NCI-H748 treated with DMSO at 0.1 percent for 48 hours (cell line): ENCODE data around the gene NKPD1.

Experiments
- DNase-seq: peaks from one replicate; lab custom pipeline; 2025; lab: John Stamatoyannopoulos, UW

Gene NKPD1

DNA sequence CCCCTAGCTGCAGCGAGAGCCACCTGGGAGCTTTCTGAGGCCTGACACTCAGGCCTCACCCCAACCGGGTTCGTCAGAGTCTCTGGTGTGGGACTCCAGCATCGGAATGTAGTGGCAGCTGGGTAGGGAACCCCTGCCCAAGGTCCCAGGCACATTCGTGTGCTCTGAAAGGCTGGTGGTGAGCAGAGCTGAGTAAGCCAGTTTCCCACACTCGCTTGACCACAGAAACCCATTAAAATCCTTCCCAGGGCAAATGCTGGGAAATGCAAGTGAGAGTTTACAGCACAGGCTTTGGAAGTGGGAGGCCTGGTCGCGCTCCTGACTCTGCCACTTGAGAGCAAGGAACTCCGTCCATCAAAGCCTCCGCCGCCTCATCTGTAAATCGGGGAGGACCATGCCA lies 13.0 kb upstream of the NKPD1 start:
- no peak for DNase-seq

DNA sequence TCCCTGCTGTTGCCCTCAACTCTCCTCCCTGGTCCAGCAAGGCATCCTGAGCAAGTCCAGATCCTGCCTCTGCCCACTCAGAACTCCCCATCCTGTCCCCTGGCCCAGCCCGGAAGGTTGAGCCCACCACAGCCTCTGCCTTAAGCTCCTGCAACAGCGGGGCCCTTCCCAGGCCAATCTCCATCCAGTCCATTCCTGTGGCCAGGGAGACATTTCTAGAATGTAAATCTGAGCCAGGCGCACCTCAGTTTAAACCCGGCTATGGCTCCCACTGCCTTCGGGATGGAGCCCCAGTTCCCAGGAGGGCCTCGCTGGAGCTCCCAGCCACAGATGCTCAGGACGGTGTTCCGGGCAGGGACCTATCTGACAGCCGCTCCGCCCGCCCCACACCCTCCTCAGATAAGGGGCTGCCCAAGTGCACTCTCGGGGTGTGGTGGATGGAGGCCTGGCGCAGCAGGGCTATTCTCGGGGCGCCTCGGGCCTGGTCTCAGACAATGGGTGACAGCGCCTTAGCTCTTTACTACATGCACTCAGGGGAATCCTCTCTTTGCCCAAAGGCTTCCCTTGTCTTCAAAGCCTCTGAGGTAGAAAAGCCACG lies 11.9 kb upstream of the NKPD1 start:
- no peak for DNase-seq

DNA sequence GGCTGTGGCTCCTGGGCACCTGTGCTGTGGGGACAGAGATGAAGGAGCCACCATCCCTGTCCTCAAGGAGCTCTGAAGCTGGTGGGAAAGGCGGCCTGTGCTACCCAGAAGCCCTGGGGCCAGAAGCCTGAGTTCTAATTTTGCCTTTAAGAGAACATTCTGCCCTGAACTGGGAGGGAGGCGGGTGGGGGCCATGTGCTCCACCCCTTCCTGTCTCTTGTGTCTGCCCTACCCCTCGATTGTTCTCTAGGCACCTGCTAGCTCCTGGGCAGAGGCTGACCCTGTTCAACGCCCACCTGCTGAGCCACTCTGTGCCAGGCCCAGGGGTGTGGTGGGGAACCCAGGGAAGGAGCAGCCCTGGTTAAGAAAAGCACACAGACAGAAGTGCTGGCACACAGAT lies 11.4 kb upstream of the NKPD1 start:
- DNase-seq = no peak

DNA sequence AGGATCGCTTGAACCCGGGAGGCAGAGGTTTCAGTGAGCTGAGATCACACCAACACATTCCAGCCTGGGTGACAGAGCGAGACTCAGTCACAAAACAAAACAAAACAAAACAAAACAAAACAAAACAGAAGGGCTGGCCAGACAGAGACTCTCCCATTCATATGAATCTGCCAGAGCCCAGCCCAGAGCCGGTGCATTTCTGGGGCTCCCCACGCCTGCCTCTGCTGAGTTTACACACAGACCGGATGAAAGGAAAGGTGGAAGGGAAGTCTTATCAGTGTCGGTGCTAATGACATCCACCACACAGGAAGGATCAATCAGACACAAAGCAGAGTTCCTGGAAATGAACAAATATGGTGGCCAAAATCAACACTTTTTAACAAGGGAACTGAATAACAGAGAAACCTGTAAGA lies 10.4 kb upstream of the NKPD1 start:
- DNase-seq = no peak

- DNase-seq = no peak
Measured at GRCh38 chr19:45170146-45171106, 9.6 kb upstream of the NKPD1 start.

DNA sequence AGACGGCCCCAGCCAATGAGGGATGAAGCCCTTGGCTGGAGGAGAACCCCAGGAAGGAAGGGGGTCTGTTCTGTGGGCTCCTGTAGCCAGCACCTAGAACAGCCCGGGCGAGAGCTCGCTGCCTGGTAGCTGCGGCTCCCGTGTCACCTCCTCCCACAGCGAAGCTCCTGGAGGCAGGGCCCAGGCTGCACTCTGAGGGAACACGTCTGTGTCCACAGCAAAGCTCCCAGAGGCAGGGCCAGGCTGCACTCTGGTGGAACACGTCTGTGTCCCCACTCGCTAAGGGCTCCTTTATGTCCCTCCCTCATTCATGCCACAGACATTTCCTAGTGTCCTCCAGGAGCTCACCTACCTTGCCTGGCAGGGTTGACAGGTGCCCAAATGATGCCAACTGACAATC lies 8.8 kb upstream of the NKPD1 start:
- DNase-seq = no peak

- DNase-seq = no peak
Measured at GRCh38 chr19:45168767-45169351, 8.1 kb upstream of the NKPD1 start.

- no peak for DNase-seq
Measured at GRCh38 chr19:45166723-45167252, 6.0 kb upstream of the NKPD1 start.

DNA sequence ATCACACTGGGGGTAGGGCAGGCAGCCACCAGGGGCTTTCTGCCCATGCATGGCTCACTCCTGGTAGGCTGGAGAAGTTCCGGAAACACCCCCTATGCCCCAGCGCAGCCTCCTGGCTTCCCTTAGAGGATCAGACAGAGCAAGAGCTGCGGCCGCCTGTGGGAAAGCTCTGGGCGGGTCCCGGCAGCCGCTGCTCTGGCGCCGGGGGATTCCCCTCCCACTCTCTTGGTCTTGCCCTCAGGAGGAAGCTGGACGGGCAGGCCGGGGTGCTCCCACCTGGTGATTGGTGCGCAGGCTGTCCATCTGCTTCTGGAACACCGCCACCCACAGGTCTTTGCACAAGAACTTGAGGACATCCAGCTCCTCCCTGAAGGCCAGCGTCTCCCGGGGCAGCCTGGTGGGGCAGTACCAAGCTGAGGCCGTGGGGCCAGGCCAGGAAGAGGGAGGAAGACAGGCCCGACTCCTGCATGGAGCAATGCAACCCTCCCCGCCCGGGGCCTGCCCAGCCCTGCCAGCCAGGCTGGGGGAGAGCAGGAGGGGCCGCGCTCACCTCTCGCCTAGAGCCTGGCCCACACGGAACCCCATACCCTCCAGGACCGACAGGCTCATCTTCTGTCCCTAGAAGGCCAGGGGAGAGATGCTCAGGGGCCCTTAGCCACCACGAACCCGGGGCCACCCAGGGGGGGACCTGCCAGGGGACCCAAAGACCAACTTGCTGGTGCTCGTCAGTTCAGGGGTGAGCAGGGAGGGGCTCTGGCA lies 4.0 kb upstream of the NKPD1 start:
- no peak for DNase-seq

DNA sequence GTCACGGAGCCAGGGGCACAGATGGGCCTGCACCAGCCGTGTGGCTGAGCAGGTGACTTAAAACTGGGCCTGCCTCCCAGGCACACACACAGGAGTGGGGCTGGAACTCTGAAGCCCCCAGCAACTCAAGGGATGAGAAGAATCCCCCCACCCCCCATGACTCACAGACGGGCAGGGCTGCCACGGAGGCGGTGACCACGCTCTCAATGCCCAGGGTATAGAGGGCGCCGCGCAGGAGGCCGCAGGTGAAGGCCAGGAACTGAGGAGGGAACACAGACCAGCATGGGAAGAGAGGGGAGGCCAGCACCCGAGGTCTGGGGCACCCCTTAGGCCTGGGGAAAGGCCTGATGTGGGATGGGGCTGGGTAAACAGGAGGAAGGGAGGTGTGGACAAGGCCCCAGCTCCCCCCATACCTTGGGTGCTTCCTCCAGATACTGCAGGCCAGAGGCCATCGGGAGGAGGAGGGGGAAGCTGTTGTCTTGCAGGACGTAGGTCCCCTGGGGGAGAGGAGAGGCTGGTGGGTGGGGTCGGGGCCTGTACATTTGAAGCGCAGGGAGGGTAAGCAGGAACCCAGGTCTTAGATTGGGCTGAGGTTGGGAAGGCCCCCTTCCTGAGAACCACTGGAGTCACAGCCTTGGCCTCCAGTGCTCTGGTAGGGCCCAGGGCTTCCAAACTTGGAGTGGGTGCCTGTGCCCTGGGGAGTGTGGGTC lies 3.1 kb upstream of the NKPD1 start:
- no peak for DNase-seq

GRCh38 chr19:45163156-45163555 lies 2.4 kb upstream of the NKPD1 start:
- no peak for DNase-seq

DNA sequence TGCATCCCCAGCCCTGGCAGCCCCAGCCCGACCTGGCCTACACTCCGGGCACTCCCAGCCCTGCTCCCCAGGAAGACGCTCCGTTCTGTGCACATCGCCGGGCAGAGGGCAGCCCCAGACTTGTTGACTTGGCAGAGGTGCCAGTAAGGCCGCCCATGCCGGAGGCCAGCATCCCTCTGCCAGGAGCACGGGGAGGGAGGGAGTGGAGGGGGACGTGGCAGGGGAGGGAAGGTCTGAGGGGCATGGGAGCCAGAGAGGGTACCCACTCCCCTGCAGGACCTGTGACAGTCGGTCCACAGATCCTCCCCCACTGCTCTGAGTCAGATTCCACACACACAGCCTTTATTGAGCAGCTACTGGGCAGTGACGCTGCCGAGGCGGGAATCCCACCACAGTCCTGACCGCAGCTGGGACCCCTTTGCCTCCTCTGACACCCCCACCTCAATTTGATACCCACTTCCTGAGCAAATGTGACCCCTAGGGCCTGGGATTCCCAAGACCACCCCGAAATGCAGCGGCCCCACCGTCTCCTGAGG lies 1.9 kb upstream of the NKPD1 start:
- no peak for DNase-seq

DNA sequence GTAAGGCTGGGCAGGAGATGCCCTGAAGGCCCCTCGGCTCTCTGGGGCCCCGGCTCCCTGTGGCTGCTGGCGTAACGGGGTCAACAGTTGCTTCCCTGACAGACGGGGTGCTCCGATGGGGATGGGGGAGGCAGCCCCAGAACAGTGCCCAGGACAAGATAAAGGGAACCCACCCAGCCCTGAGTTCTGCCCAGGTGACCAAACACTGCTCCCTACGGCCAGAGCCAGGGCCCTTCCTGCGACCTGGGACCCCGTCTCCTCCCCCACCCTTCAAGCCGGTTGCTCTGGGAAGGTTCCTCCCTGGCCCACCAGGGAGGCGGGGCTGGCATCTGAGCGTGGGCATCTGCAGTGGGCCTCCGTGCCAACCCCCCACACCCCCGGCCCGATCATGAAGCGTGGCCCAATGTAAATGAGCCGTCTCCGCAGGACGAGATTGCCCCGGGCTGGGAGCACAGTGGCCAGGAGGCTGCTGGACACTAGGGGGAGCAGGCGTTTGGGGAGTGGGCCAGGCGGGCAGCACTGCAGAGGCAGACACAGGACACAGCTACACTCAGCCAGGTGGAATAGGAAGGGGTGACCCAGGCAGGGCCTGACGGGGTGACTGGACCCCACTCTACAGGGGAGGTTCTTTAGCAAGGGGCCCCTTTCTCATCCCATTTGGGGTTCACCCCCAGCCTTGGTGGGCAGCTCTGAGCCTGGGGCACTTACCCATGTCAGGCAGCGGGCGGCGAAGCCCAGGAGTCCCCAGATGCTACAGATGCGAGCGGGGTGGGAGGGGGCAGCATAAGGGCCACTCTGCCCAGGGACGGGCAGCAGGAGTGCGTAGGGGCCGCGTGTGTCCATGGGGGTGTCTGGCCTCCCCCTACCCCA lies 1.2 kb upstream of the NKPD1 start:
- no peak for DNase-seq

DNA sequence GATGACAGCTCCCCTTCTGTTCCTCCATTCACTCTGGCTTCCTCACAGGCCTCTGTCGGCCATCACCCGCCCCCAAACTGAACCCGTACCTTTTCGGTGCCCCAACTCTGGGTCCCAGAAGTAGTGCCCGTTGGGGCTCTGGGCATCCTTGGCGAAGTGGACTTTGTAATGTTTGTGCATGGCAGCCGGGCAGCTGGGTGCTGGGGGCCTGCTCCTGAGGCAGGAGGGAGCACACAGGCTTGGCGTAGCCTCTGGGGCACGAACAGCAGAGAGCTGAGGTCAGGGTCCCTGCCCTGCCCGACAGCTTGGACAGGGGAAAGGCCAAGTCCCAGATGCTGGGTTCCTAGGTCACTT lies 834 bp downstream of the NKPD1 start:
- no peak for DNase-seq

DNA sequence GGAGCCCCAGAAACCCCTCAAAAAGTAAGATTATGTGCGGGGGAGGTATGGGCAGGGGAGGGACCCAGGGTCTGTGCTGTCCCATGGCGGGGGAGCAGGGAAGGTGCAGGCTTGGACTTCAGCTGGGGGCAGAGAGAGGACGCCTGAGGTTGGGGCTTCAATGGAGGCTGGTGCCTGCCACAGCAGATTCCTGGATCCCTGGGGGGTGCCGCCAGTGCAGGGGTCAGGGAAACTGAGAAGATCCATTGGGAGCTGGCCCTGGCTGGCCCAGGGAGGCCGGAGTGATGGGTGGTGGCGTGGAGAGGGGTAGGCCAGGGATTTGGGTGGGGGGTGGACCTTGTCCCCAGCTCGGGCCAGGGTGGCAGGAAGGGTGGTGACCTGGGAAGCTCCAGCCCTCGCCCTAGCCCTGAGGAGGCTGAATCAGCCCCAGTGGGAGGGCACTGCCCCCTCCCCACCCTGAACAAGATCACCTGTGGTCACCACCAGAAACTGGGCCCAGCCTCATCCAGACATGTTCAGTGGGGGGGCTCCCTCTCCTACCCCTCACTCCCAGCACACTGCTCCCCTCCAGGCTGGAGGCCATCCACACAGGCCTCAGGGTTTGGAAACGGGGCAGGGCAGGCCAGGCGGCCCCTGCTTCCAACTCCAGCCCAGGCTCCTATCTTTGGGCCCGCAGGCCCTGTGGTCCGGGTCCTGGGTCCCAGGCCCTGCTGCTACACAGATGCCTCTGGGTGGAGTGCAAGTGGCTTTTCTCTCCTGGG lies 1.4 kb downstream of the NKPD1 start:
- DNase-seq = no peak

DNA sequence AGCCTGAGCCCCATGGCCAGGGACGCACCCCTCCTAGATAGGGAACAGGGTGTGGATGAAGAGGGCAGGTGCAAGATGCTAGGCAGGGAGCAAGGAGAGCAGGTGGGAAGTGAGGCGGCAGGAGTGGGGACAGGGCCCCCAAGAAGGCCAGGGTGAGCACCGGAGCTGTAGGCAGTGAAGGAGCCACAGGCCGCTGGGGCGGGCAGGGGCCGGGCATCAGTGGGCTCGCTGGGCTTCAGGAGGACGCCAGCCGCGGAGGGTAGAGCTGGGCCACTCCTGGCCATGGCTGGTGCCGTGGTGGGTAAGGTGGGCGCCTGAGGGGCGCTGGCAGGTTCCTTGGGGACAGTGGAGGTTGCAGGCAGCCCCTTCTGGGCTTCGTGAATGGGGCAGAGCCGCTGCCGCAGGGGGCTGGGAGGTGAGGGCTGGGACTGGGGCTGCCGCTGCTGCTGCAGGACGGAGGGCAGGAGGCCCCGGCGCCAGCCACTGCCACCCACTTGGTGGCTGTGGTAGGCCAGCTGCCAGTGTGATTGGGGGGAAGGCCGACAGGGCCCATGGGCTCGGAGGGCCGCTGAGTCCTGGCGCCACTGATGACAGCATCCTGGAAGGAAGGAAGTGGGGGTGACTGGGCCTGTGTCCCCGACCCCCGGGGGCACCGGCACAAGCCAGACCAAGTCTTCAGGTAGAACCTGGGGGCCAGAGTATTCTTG lies 2.1 kb downstream of the NKPD1 start:
- DNase-seq = no peak

DNA sequence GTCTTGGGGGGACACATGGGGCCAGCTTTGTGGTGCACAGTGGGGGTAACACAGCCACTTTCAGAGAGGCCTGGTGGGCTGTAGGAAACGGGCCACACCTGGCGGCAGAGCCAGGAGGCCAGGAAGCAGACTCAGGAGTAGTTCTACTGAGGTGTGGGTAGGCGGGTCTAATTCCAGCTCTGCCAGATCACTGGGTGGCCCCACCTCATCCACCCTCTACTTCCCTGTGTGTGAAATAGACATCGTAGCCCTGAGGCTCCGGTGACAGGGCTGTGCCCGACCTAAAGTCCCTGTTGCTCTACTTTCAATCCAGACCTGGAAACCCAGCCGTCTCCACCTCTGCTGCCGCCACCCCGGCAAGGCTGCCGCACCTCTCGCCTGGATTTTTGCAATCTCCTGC lies 4.0 kb downstream of the NKPD1 start:
- no peak for DNase-seq

- no peak for DNase-seq
Measured at GRCh38 chr19:45156011-45156630, 4.7 kb downstream of the NKPD1 start.
